ENCODE data around the gene AMN.

The AMN gene

DNA sequence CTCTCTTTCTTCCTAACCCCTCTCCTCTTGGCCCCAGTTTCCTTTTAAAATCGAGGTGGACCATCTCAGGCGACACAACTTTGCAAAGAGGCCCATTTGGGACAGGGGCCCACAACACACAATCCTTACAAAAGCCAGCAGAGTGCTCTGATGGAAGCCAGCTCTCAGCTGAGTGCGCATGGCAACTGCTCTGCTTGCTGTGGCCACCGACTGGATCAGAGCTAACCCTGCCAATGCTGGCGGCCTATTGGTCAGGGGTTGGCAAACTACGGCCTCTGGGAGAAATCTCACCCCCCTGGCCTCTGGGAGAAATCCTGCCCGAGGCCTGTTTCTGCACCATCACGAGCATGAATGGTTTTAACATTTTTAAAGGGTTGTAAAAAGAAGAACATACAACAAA is 55.0 kb downstream of the AMN start:
- H3K27ac ChIP-seq (ENCODE audit: insufficient read depth, low read depth, low read length, poor library complexity, severe bottlenecking), result no peak overlapping the region
- no peaks in the 10 kb centered on the region for H3K9me3 ChIP-seq (ENCODE audit: control insufficient read depth, low read length)
- 78 to 86% methylated on average over 8 of the region's 8 CpGs for WGBS, 2 experiments
- H3K36me3 ChIP-seq (ENCODE audit: control insufficient read depth, insufficient read depth, low read length), result peaks cover 19% of the 10 kb centered on the region
- H3K4me1 ChIP-seq (ENCODE audit: control insufficient read depth, insufficient read depth, low read length), result no peaks in the 10 kb centered on the region
- no peaks in the 10 kb centered on the region for H3K27me3 ChIP-seq (ENCODE audit: control insufficient read depth, insufficient read depth, low read length, poor library complexity, severe bottlenecking)
- no peak overlapping the region for H3K4me3 ChIP-seq (ENCODE audit: insufficient read depth, low read depth, low read length)

DNA sequence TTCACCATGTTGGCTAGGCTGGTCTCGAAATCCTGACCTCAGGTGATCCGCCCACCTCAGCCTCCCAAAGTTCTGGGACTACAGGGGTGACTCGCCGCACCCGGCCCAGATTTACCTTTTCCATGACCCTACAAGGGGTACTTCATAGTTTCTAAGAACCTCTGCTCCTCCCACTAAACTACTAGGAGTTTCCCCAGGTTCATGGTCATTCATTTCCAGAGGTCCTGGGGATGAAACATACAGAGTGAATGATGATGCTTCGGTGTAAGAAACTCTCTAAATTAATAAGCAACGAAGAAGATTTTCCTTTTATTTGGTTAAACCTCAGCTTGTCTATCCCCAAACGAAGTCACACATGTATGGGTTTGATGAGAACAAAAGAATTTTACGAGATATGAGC is 56.9 kb downstream of the AMN start:
- Histone ChIP-seq H3K27ac (ENCODE audit: insufficient read depth, low read depth, low read length, poor library complexity, severe bottlenecking) (no peak overlapping the region), H3K27me3 (ENCODE audit: control insufficient read depth, insufficient read depth, low read length, poor library complexity, severe bottlenecking) (no peaks in the 10 kb centered on the region), H3K36me3 (ENCODE audit: control insufficient read depth, insufficient read depth, low read length) (peaks cover 10% of the 10 kb centered on the region), H3K9me3 (ENCODE audit: control insufficient read depth, low read length) (no peaks in the 10 kb centered on the region), H3K4me1 (ENCODE audit: control insufficient read depth, insufficient read depth, low read length) (no peaks in the 10 kb centered on the region), H3K4me3 (ENCODE audit: insufficient read depth, low read depth, low read length) (no peak overlapping the region)
- 87 to 90% methylated on average over 9 of the region's 9 CpGs for WGBS, 2 experiments

DNA sequence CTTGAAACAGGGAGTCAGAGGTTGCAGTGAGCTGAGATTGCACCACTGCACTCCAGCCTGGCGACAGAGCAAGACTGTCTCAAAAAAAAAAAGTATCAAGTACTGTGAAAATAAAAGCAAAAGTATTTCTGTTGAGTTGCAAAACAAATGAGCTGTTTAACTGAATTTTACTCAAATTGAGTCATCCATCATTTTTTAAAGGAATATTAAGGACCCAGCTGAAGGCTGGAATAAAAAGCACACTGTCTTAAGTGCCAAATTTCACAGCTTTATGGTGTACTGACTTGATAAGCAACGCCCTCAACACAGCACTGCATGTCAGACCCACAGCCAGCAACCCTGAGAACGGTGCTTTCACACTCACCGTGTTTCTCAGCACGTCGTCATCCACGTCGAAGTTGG is 57.9 kb downstream of the AMN start:
- 93 to 95% methylated on average over 8 of the region's 8 CpGs for WGBS, 2 experiments
- Histone ChIP-seq H3K4me3 (ENCODE audit: insufficient read depth, low read depth, low read length) (no peak overlapping the region), H3K4me1 (ENCODE audit: control insufficient read depth, insufficient read depth, low read length) (no peaks in the 10 kb centered on the region), H3K36me3 (ENCODE audit: control insufficient read depth, insufficient read depth, low read length) (peaks cover 8% of the 10 kb centered on the region), H3K9me3 (ENCODE audit: control insufficient read depth, low read length) (no peaks in the 10 kb centered on the region), H3K27me3 (ENCODE audit: control insufficient read depth, insufficient read depth, low read length, poor library complexity, severe bottlenecking) (no peaks in the 10 kb centered on the region), H3K27ac (ENCODE audit: insufficient read depth, low read depth, low read length, poor library complexity, severe bottlenecking) (no peak overlapping the region)
